ENCODE results near the gene LYRM7. TPM values are rescaled to one million over a fixed set of nuclear protein-coding genes. Genes with fewer than 3 reads are reported as not detected.

LYRM7 gene
- total and polyA plus RNA-seq, 12 donors = 5.3 to 31.5 (median 23.9) TPM

- no peaks in the 10 kb centered on the region for H3K36me3 ChIP-seq
- intact Hi-C loops (cut with DNase I) = no loop called here
- no peaks in the 10 kb centered on the region for H3K27me3 ChIP-seq
- 95 to 96% methylated on average over 7 of the region's 7 CpGs for WGBS, 2 donors
- no peaks in the 10 kb centered on the region for H3K9me3 ChIP-seq
- no peak for ATAC-seq
- no peak overlapping the region for H3K4me3 ChIP-seq
- no peak for TF ChIP-seq CTCF (IDR thresholded peaks at IDR 0.05)
- no peak for DNase-seq
- H3K27ac ChIP-seq = no peak overlapping the region
- no peaks in the 10 kb centered on the region for H3K4me1 ChIP-seq
Observed at GRCh38 chr5:131150408-131150807, 20.3 kb upstream of the LYRM7 start.

- Histone ChIP-seq H3K27ac (no peak overlapping the region), H3K27me3 (no peaks in the 10 kb centered on the region), H3K9me3 (no peaks in the 10 kb centered on the region), H3K36me3 (peaks cover 0 to 4% (median 0%) of the 10 kb centered on the region in 9 donors), H3K4me3 (no peak overlapping the region), H3K4me1 (no peaks in the 10 kb centered on the region)
- TF ChIP-seq CTCF (IDR thresholded peaks at IDR 0.05) = no peak
- 88 to 90% methylated on average over 4 of the region's 4 CpGs for WGBS, 2 donors
- no peak for ATAC-seq
- intact Hi-C loops (cut with DNase I) = no loop called here
- DNase-seq = no peak
Observed at GRCh38 chr5:131151216-131151615, 19.5 kb upstream of the LYRM7 start.

- 96% methylated on average over 2 of the region's 2 CpGs for WGBS, 2 donors
- ATAC-seq (no peak), DNase-seq (no peak)
- Histone ChIP-seq H3K4me1 (no peaks in the 10 kb centered on the region), H3K9me3 (no peaks in the 10 kb centered on the region), H3K27ac (no peak overlapping the region), H3K4me3 (no peak overlapping the region), H3K36me3 (peaks cover 0 to 54% (median 14%) of the 10 kb centered on the region in 9 donors), H3K27me3 (no peaks in the 10 kb centered on the region)
- TF ChIP-seq CTCF (IDR thresholded peaks at IDR 0.05) = no peak
- intact Hi-C loops (cut with DNase I) = no loop called here
Observed at GRCh38 chr5:131156385-131156784, 14.4 kb upstream of the LYRM7 start.

GRCh38 chr5:131156957-131157356 is 13.8 kb upstream of the LYRM7 start:
- H3K4me1 ChIP-seq = no peaks in the 10 kb centered on the region
- peaks cover 0 to 60% (median 20%) of the 10 kb centered on the region in 9 donors for H3K36me3 ChIP-seq
- ATAC-seq = no peak
- intact Hi-C loops (cut with DNase I) = no loop called here
- no peak for DNase-seq
- H3K4me3 ChIP-seq = no peak overlapping the region
- TF ChIP-seq CTCF (IDR thresholded peaks at IDR 0.05) = no peak
- no peak overlapping the region for H3K27ac ChIP-seq
- 96 to 98% methylated on average over 5 of the region's 5 CpGs for WGBS, 2 donors
- H3K9me3 ChIP-seq = no peaks in the 10 kb centered on the region
- H3K27me3 ChIP-seq = no peaks in the 10 kb centered on the region
